H1 (cell line): ENCODE measurements around the gene OSBPL9. TPM values are rescaled to one million over a fixed set of nuclear protein-coding genes. Genes with fewer than 3 reads are reported as not detected.

ENCODE experiments used
- CTCF ChIA-PET: fragments of 300-600 bp; sonication (Branson Sonifier 250); formaldehyde crosslinking; loops from one replicate; lab custom pipeline; 2021; ENCODE audit not compliant: partially characterized antibody; lab: Charles Lee
- POLR2A ChIA-PET: fragments of 300-600 bp; sonication (Branson Sonifier 250); formaldehyde crosslinking; loops from one replicate; lab custom pipeline; 2021; ENCODE audit warnings: inconsistent platforms; ENCODE audit not compliant: partially characterized antibody; lab: Charles Lee
- DNase-seq, 2 experiments: peaks; one replicate each; pipeline versions ENCODE4 v3.0.0 to v3.0.0-alpha.2; 2010 to 2022; ENCODE audit warnings: low spot score in 2 of 2, low read depth in 1 of 2, mixed read lengths in 1 of 2
- FAIRE-seq: peaks from 2 replicates; lab custom pipeline; 2011; peaks lifted over from hg19 to GRCh38; lab: Jason Lieb, UNC
- H2AFZ ChIP-seq: 2 replicates; pipeline ENCODE4 v1.8.1; 2012; ENCODE audit warnings: low read length, inconsistent platforms
- H2AK5ac ChIP-seq: 2 replicates; pipeline ENCODE4 v1.6.1; 2013; ENCODE audit warnings: low read depth, low read length
- H2BK120ac ChIP-seq: replicated peaks from 2 replicates; pipeline ENCODE3; 2013; ENCODE audit warnings: low read depth, low read length, inconsistent platforms
- H2BK12ac ChIP-seq: 2 replicates; pipeline ENCODE4 v1.6.1; 2013; ENCODE audit warnings: low read depth, low read length
- H2BK15ac ChIP-seq: 2 replicates; pipeline ENCODE4 v1.6.1; 2013; ENCODE audit warnings: low read length
- H2BK20ac ChIP-seq: 2 replicates; pipeline ENCODE4 v1.6.1; 2013; ENCODE audit warnings: low read length
- H2BK5ac ChIP-seq: 2 replicates; pipeline ENCODE4 v1.6.1; 2013; ENCODE audit warnings: low read depth, low read length
- H3K14ac ChIP-seq: 2 replicates; pipeline ENCODE4 v1.6.1; 2013; ENCODE audit warnings: inconsistent platforms; ENCODE audit not compliant: insufficient read length
- H3K18ac ChIP-seq: 2 replicates; pipeline ENCODE4 v1.6.1; 2013; ENCODE audit warnings: low read length; ENCODE audit errors: extremely low read depth
- H3K23ac ChIP-seq: 2 replicates; pipeline ENCODE4 v1.6.1; 2013; ENCODE audit warnings: inconsistent platforms; ENCODE audit not compliant: insufficient read length
- H3K23me2 ChIP-seq: 2 replicates; pipeline ENCODE4 v1.6.1; 2013; ENCODE audit warnings: low read depth, low read length
- H3K27ac ChIP-seq: 2 replicates; pipeline ENCODE4 v1.6.1; 2011; ENCODE audit warnings: low read depth, low read length, inconsistent platforms
- H3K27me3 ChIP-seq, 4 experiments: replicated peaks in 1 of 4; 1 replicate in 1 of 4; 2 replicates in 3 of 4; pipeline versions ENCODE4 v1.6.1 to v1.8.1; 2011 to 2013; ENCODE audit warnings: low read length in 3 of 4, mild to moderate bottlenecking in 3 of 4, inconsistent platforms in 2 of 4, mixed read lengths in 2 of 4, moderate library complexity in 1 of 4; ENCODE audit not compliant: control insufficient read depth in 3 of 4, insufficient read depth in 3 of 4; ENCODE audit errors: extremely low read depth in 1 of 4
- H3K36me3 ChIP-seq, 4 experiments: 2 replicates each; pipeline versions ENCODE4 v1.6.1 to v1.8.1; 2011 to 2013; ENCODE audit warnings: mild to moderate bottlenecking in 4 of 4, low read length in 3 of 4, moderate library complexity in 2 of 4, control low read depth in 1 of 4, inconsistent platforms in 1 of 4; ENCODE audit not compliant: insufficient read depth in 4 of 4, control insufficient read depth in 2 of 4
- H3K4ac ChIP-seq: replicated peaks from 2 replicates; pipeline ENCODE3; 2013; ENCODE audit warnings: low read length, low read depth, mixed read lengths, inconsistent platforms; ENCODE audit not compliant: insufficient read length
- H3K4me1 ChIP-seq, 4 experiments: replicated peaks in 1 of 4; 1 replicate in 1 of 4; 2 replicates in 3 of 4; pipeline versions ENCODE4 v1.6.1 to v1.8.1; 2011 to 2013; ENCODE audit warnings: low read length in 3 of 4, inconsistent platforms in 2 of 4, mixed read lengths in 1 of 4; ENCODE audit not compliant: insufficient read depth in 4 of 4, control insufficient read depth in 3 of 4
- H3K4me2 ChIP-seq, 2 experiments: 2 replicates each; pipeline versions ENCODE4 v1.6.1 to v1.8.1; 2011 to 2013; ENCODE audit warnings: low read depth in 2 of 2, low read length in 2 of 2, control low read depth in 1 of 2, inconsistent platforms in 1 of 2, mild to moderate bottlenecking in 1 of 2; ENCODE audit not compliant: insufficient read depth in 1 of 2
- H3K4me3 ChIP-seq, 4 experiments: fragments of 200-600, 300-600 bp in 1 of 4; sonication (generic), shearing (Covaris generic), sonication (Bioruptor Twin) in 1 of 4; 2 replicates each; pipeline versions ENCODE4 v1.5.1 to v1.8.1; 2011 to 2016; ENCODE audit warnings: low read length in 4 of 4, low read depth in 3 of 4, control low read depth in 2 of 4, inconsistent platforms in 2 of 4, mild to moderate bottlenecking in 2 of 4, mixed read lengths in 1 of 4, moderate library complexity in 1 of 4; ENCODE audit not compliant: insufficient read depth in 2 of 4; ENCODE audit errors: extremely low read depth in 1 of 4
- H3K56ac ChIP-seq: replicated peaks from 2 replicates; pipeline ENCODE3; 2013; ENCODE audit warnings: low read depth, mild to moderate bottlenecking, mixed read lengths, low read length, inconsistent platforms; ENCODE audit not compliant: insufficient read length
- H3K79me1 ChIP-seq: 2 replicates; pipeline ENCODE4 v1.6.1; 2013; ENCODE audit warnings: low read depth, low read length, control low read depth
- H3K79me2 ChIP-seq, 2 experiments: 2 replicates each; pipeline versions ENCODE4 v1.6.1 to v1.8.1; 2012 to 2013; ENCODE audit warnings: low read length in 2 of 2, mild to moderate bottlenecking in 2 of 2, inconsistent platforms in 1 of 2; ENCODE audit not compliant: insufficient read depth in 2 of 2, control insufficient read depth in 1 of 2
- H3K9ac ChIP-seq, 4 experiments: replicated peaks in 1 of 4; 1 replicate in 1 of 4; 2 replicates in 3 of 4; pipeline versions ENCODE4 v1.6.1 to v1.8.1; 2011 to 2013; ENCODE audit warnings: low read depth in 3 of 4, low read length in 3 of 4, control low read depth in 2 of 4, mild to moderate bottlenecking in 2 of 4, moderate library complexity in 2 of 4, inconsistent platforms in 1 of 4; ENCODE audit errors: extremely low read depth in 1 of 4
- H3K9me3 ChIP-seq, 2 experiments: 2 replicates each; pipeline versions ENCODE4 v1.6.1 to v1.8.1; 2012 to 2013; ENCODE audit warnings: mild to moderate bottlenecking in 2 of 2, moderate library complexity in 2 of 2, control low read depth in 1 of 2, inconsistent platforms in 1 of 2, low read depth in 1 of 2, low read length in 1 of 2, mixed read lengths in 1 of 2; ENCODE audit not compliant: insufficient read depth in 2 of 2
- H4K20me1 ChIP-seq, 2 experiments: replicated peaks in 1 of 2; 2 replicates each; pipeline versions ENCODE3 to v1.8.1; 2011 to 2013; ENCODE audit warnings: inconsistent platforms in 2 of 2, low read length in 2 of 2, mild to moderate bottlenecking in 1 of 2; ENCODE audit not compliant: insufficient read depth in 2 of 2, control insufficient read depth in 1 of 2
- H4K5ac ChIP-seq: 2 replicates; pipeline ENCODE4 v1.6.1; 2013; ENCODE audit warnings: low read length, low read depth, mixed read lengths, inconsistent platforms; ENCODE audit not compliant: insufficient read length
- H4K8ac ChIP-seq: 2 replicates; pipeline ENCODE4 v1.8.0; 2013; ENCODE audit warnings: mild to moderate bottlenecking, moderate library complexity, low read length, inconsistent platforms; ENCODE audit not compliant: insufficient read depth; ENCODE audit errors: extremely low read depth
- H4K91ac ChIP-seq: replicated peaks from 2 replicates; pipeline ENCODE3; 2013; ENCODE audit warnings: low read length, mixed read lengths, inconsistent platforms; ENCODE audit not compliant: insufficient read length
- TAF7 ChIP-seq: optimal IDR thresholded peaks from 2 replicates; pipeline ENCODE3; 2011; ENCODE audit warnings: low read depth, mild to moderate bottlenecking, inconsistent platforms, low read length, moderate library complexity, borderline replicate concordance
- TCF12 ChIP-seq: IDR thresholded peaks from 2 replicates; pipeline ENCODE4 v1.6.1; 2011; ENCODE audit warnings: low read depth, mild to moderate bottlenecking, low read length
- WGBS, 2 experiments: shearing (Covaris generic) in 1 of 2; methylation state at CpG; one replicate each; pipeline versions ENCODE4 v1.1.6 to v1.1.7; 2013 to 2015; ENCODE audit warnings: low lambda C conversion rate in 2 of 2, mixed read lengths in 2 of 2, inconsistent platforms in 1 of 2, low coverage in 1 of 2, missing lambda C conversion rate in 1 of 2; ENCODE audit not compliant: insufficient replicate concordance in 2 of 2, insufficient coverage in 1 of 2, insufficient read length in 1 of 2; ENCODE audit errors: extremely low coverage in 1 of 2, missing lambda C conversion rate in 1 of 2; 5-methylcytosine and 5-hydroxymethylcytosine counted together
- polyA plus RNA-seq, 7 experiments: library from polyadenylated mRNA; depleted of rRNA in 3 of 7; stranded (reverse) in 5 of 7; unstranded in 2 of 7; fragments of >200 nt in 5 of 7; fragments of 200-250 nt in 2 of 7; gene quantifications; 1 replicate in 5 of 7; 2 replicates in 1 of 7; 4 replicates in 1 of 7; pipeline versions ENCODE4 v1.2.1 to v1.2.3, GENCODE V29; 2011 to 2013; ENCODE audit warnings: missing spikeins in 2 of 7, mixed read lengths in 2 of 7
- total RNA-seq: library from RNA; stranded (reverse); fragmentation: NEBNext Ultra II Directional; extraction: Animal tissue kit (Norgen Biotek cat#: 25700); gene quantifications from 2 replicates; pipeline ENCODE4 v1.2.1, GENCODE V29; 2021

OSBPL9 gene
- total and polyA plus RNA-seq, 2 of the 8 experiments (the other 6 are each of a cell fraction or from before 2014, with no cell fraction given): 58.2 to 71.6 TPM

GRCh38 chr1:51754666-51755065, 137.8 kb downstream of the OSBPL9 start:
- H2AFZ ChIP-seq: no peak overlapping the region
- H3K4me2 ChIP-seq: no peak overlapping the region
- TF ChIP-seq TAF7 (no peak), TCF12 (no peak)
- TF ChIP-seq, all 59 proteins: peak for 0
- H3K23me2 ChIP-seq: no peaks in the 10 kb centered on the region
- H3K36me3 ChIP-seq: peaks cover 0 to 8% (median 3%) of the 10 kb centered on the region in 4 experiments; a peak in 3 of 8 replicates
- FAIRE-seq: no peak
- H3K9me3 ChIP-seq: no peaks in the 10 kb centered on the region
- DNase-seq: no peak
- H3K79me1 ChIP-seq: no peaks in the 10 kb centered on the region
- ChIA-PET POLR2A (no interaction called here), CTCF (interaction anchor here (0.9 to 3.6 kb wide), 2 partner anchors 14 to 17 kb away, joined by 4 to 24 read pairs; no protein-coding TSS in a partner anchor)
- no peak overlapping the region for H3K4me3 ChIP-seq
- no peak overlapping the region for H2BK15ac ChIP-seq
- no peak overlapping the region for H3K18ac ChIP-seq
- H2AK5ac ChIP-seq: no peak overlapping the region
- H4K5ac ChIP-seq: no peak overlapping the region
- no peak overlapping the region for H4K8ac ChIP-seq
- H3K23ac ChIP-seq: no peak overlapping the region
- H3K56ac ChIP-seq: no peak overlapping the region
- H4K91ac ChIP-seq: no peak overlapping the region
- H3K27me3 ChIP-seq: no peaks in the 10 kb centered on the region
- H3K27ac ChIP-seq: no peak overlapping the region
- no peaks in the 10 kb centered on the region for H3K79me2 ChIP-seq
- H2BK120ac ChIP-seq: no peak overlapping the region
- H3K9ac ChIP-seq: no peak overlapping the region
- H3K4ac ChIP-seq: no peak overlapping the region
- H2BK12ac ChIP-seq: no peak overlapping the region
- no peaks in the 10 kb centered on the region for H3K4me1 ChIP-seq
- no peaks in the 10 kb centered on the region for H4K20me1 ChIP-seq
- no peak overlapping the region for H2BK5ac ChIP-seq
- H3K14ac ChIP-seq: no peak overlapping the region
- no peak overlapping the region for H2BK20ac ChIP-seq
- WGBS, 2 experiments: 93% methylated on average over 3 of the region's 3 CpGs; no CpG with 5 or more reads in 1 of the 2 experiments
